AG09309 (cell line): ENCODE data around the gene KLHL20.
"Not testable (repeated sequence)": the region's sequence is repeated elsewhere in the genome, so short reads cannot be mapped to it uniquely, and the experiment has no call there.

Source experiments
- DNase-seq: peaks from one replicate; pipeline ENCODE4 v3.0.0-alpha.2; 2010; ENCODE audit warnings: low read depth
- H3K4me3 ChIP-seq: 2 replicates; pipeline ENCODE4 v1.5.1; 2011; ENCODE audit warnings: mild to moderate bottlenecking, low read depth, low read length, moderate library complexity; ENCODE audit not compliant: control insufficient read depth
- TF ChIP-seq, protein P1 (sequence below): IDR thresholded peaks from 2 replicates; pipeline ENCODE4 v1.5.1; 2011; ENCODE audit warnings: mild to moderate bottlenecking, low read depth, low read length, inconsistent platforms; ENCODE audit not compliant: insufficient read depth, control insufficient read depth; ENCODE audit errors: missing control alignments

KLHL20 gene

DNA sequence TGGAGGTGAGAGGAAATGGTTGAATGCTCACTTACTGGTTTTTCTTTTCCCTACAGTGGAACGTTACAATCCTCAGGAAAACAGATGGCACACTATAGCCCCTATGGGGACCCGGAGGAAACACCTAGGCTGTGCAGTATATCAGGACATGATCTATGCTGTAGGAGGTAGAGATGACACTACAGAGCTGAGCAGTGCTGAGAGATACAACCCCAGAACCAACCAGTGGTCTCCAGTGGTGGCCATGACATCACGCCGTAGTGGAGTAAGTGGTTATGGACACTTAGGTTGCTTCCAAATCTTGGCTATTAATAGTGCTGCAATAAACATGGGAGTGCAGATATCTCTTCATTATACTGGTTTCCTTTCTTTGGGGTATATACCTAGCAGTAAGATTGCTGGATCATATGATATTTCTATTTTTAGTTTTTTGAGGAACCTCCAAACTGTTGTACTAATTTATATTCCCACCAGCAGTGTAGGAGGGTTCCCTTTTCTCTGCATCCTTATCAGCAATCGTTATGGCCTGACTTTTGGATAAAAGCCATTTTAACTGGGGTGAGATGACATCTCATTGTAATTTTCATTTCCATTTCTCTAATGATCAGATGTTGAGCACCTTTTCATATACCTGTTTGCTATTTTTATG is 60.9 kb downstream of the KLHL20 start:
- no peak for DNase-seq

DNA sequence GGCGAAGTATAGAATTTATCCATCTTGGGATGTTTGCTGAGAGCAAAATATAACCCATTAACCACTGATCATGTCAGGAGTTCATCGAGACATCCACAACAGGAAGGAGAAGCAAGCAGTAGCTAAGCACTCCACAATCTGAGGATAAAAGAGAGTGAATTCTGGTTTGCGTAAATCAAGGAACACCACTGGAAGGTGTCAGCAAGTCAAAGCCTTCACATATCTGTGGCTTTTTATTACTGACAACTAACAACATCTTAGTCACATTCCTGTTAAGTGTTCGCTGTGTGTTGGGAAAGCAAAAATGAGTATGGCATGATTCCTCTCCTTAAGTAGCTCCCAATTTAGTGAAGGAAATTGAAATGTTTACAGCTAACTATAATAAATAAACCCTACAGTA is 65.2 kb downstream of the KLHL20 start:
- TF ChIP-seq, protein P1, sequence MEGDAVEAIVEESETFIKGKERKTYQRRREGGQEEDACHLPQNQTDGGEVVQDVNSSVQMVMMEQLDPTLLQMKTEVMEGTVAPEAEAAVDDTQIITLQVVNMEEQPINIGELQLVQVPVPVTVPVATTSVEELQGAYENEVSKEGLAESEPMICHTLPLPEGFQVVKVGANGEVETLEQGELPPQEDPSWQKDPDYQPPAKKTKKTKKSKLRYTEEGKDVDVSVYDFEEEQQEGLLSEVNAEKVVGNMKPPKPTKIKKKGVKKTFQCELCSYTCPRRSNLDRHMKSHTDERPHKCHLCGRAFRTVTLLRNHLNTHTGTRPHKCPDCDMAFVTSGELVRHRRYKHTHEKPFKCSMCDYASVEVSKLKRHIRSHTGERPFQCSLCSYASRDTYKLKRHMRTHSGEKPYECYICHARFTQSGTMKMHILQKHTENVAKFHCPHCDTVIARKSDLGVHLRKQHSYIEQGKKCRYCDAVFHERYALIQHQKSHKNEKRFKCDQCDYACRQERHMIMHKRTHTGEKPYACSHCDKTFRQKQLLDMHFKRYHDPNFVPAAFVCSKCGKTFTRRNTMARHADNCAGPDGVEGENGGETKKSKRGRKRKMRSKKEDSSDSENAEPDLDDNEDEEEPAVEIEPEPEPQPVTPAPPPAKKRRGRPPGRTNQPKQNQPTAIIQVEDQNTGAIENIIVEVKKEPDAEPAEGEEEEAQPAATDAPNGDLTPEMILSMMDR: no peak
- no peak for DNase-seq
- no peak overlapping the region for H3K4me3 ChIP-seq

More for the DNA sequence above, 60.9 kb downstream of the KLHL20 start:
- H3K4me3 ChIP-seq: no peak overlapping the region
- TF ChIP-seq, protein P1: no peak

DNA sequence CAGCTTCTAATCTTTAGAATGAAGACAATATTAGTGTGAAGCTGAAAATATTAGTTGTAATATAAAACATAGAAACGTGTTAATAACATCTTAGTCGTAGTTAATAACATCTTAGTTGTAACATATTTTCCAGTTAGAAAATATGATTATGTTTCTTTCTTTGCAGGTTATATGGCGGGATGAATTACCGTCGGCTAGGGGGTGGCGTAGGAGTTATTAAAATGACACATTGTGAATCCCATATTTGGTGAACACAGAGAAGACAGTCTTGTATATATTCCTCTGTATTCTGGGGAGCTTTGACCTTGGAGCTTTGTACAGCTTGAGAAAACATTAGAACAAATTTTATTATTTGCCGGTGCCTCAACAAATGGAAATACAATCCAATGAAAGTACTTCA is 70.2 kb downstream of the KLHL20 start:
- DNase-seq: no peak
- TF ChIP-seq, protein P1: no peak
- no peak overlapping the region for H3K4me3 ChIP-seq

DNA sequence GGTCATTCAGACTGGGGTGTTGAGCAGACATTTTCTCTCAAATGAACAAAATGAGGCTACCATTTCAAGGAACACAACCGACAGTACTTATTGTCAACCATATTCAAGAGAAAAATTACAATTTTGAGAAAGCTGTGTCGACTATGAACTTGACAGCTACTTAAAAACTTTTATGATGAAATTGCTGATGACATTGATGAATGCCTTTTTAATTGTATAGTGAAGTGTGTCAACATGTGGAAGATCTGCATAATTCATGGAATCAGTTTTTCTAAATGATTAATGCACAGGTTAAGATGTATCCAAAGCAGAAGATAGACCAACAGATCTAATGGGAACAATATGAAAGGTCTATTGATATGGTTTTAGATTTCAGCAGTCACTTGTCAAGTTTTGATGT is 75.1 kb downstream of the KLHL20 start:
- H3K4me3 ChIP-seq: no peak overlapping the region
- DNase-seq: no peak
- TF ChIP-seq, protein P1: no peak

DNA sequence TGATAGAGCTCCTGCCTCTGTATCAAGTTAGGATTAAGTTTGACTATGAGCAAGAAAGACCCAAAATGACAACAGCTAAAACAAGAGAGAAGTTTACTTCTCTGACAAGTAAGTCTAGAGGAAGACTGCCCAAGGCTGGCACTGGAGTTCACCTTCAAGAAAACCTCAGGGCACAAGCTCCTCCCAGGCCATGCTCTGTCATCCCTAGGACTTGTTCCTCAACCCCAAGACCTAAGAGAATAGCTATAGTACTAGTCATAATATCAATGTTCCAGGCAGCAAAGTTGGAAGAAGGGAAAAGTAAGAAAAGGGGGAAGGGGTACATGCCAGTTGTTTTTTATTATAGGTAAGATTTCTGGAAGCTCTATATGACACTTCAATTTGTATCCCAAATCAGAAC is 83.3 kb downstream of the KLHL20 start:
- no peak for DNase-seq
- H3K4me3 ChIP-seq: no peak overlapping the region
- TF ChIP-seq, protein P1: no peak

DNA sequence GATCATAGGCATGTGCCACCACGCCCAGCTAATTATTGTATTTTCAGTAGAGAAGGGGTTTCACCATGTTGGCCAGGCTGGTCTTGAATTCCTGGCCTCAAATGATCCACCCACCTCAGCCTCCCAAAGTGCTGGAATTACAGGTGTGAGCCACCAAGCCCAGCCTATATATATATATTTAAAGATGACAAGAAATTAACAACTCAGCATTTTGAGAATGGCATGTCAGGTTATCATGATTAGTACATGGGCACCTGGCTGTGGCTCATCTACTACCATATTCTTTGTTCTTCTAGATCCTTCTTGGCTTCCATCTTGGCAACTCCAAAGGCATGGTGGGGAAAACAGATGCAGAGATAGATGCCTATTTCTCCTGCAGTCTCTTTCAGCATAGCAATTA is 85.2 kb downstream of the KLHL20 start:
- not testable (repeated sequence) for DNase-seq, H3K4me3 ChIP-seq

DNA sequence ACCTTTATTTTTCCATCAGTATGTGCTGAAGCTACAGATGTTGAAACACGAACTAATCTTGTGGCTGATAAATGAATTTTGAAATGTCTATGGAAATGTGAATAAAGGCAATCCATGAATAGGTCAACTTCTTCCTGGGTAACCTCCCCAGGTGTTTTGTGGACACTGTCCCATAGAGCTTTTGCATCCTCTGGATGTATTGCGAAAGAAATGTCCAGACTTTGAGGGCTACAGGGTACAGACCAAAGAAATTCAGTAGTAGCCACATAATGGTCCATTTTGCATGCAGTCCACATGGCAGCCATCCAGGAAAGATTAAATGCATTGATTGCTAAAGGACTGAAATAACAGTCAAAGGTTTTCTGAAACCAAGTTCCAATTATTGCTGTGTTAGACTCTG is 88.2 kb downstream of the KLHL20 start:
- H3K4me3 ChIP-seq: no peak overlapping the region
- TF ChIP-seq, protein P1: no peak
- DNase-seq: no peak

DNA sequence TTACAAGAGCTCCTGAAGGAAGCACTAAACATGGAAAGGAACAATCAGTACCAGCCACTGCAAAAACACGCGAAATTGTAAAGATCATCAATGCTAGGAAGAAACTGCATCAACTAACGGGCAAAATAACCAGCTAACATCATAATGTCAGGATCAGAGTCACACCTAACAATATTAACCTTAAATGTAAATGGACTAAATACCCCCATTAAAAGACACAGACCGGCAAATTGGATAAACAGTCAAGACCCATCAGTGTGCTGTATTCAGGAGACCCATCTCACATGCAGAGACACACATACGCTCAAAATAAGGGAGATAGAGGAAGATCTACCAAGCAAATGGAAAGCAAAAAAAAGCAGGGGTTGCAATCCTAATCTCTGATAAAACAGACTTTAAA is 98.9 kb downstream of the KLHL20 start:
- not testable (repeated sequence) for DNase-seq, H3K4me3 ChIP-seq
